COLO668 (cell line): Measurements from ENCODE around the gene ZNF835.
A peak's percentile ranks its signal among the peaks of the same experiment; 100 is the strongest.

Experiments used
- DNase-seq: peaks from one replicate; lab custom pipeline; 2025; ENCODE audit not compliant: unreplicated experiment; lab: John Stamatoyannopoulos, UW

Gene ZNF835

GRCh38 chr19:56663931-56664500 lies 7.5 kb downstream of the ZNF835 start:
- DNase-seq: no peak

- DNase-seq: no peak
Measured at GRCh38 chr19:56661248-56661647, 10.3 kb downstream of the ZNF835 start.

- DNase-seq: peak; percentile 1
Measured at GRCh38 chr19:56660381-56661107, 11.0 kb downstream of the ZNF835 start.

- DNase-seq: no peak
Measured at GRCh38 chr19:56654151-56654550, 17.4 kb downstream of the ZNF835 start.

GRCh38 chr19:56643460-56643955 lies 28.0 kb downstream of the ZNF835 start:
- no peak for DNase-seq

- DNase-seq: no peak
Measured at GRCh38 chr19:56642711-56643459, 28.7 kb downstream of the ZNF835 start, which contains the start of gene SMIM17. Gene SMIM17 (plus strand): TSS chr19:56643159. CDS start chr19:56645668, 2,509 bp downstream.

- no peak for DNase-seq
Measured at GRCh38 chr19:56639217-56639616, 32.3 kb downstream of the ZNF835 start.

- DNase-seq: no peak
Measured at GRCh38 chr19:56637976-56638555, 33.5 kb downstream of the ZNF835 start.

- DNase-seq: no peak
Measured at GRCh38 chr19:56633021-56633420, 38.5 kb downstream of the ZNF835 start.

GRCh38 chr19:56625708-56626107 lies 45.8 kb downstream of the ZNF835 start:
- no peak for DNase-seq

- no peak for DNase-seq
Measured at GRCh38 chr19:56623006-56623405, 48.6 kb downstream of the ZNF835 start.

GRCh38 chr19:56622374-56622773 lies 49.2 kb downstream of the ZNF835 start:
- DNase-seq: no peak

- no peak for DNase-seq
Measured at GRCh38 chr19:56619121-56619520, 52.4 kb downstream of the ZNF835 start.

- DNase-seq: peak; percentile 0
Measured at GRCh38 chr19:56617531-56617930, 54.0 kb downstream of the ZNF835 start.

GRCh38 chr19:56613639-56614038 lies 57.9 kb downstream of the ZNF835 start:
- DNase-seq: no peak

- DNase-seq: no peak
Measured at GRCh38 chr19:56612737-56613136, 58.8 kb downstream of the ZNF835 start.
